BLaER1 treated with 17β-estradiol and CSF1 and Interleukin-3, amounts not matched to agents 10 nM and 100 nM (cell line): ENCODE data around the gene LOXL1.

Experiments
- H3K27ac ChIP-seq, 11 experiments: shearing (Covaris generic); formaldehyde crosslinking; 2 replicates each; pipeline ENCODE4 v1.8.1; 2022
- H3K27me3 ChIP-seq, 11 experiments: shearing (Covaris generic); formaldehyde crosslinking; 2 replicates each; pipeline ENCODE4 v1.8.1; 2022
- H3K36me3 ChIP-seq, 11 experiments: shearing (Covaris generic); formaldehyde crosslinking; 2 replicates each; pipeline ENCODE4 v1.8.1; 2022
- H3K4me1 ChIP-seq, 10 experiments: shearing (Covaris generic); formaldehyde crosslinking; 2 replicates each; pipeline ENCODE4 v1.8.1; 2022
- H3K4me2 ChIP-seq, 11 experiments: shearing (Covaris generic); formaldehyde crosslinking; 2 replicates each; pipeline ENCODE4 v1.8.1; 2022
- H3K4me3 ChIP-seq, 10 experiments: shearing (Covaris generic); formaldehyde crosslinking; 2 replicates each; pipeline ENCODE4 v1.8.1; 2022
- H3K9ac ChIP-seq, 11 experiments: shearing (Covaris generic); formaldehyde crosslinking; 2 replicates each; pipeline ENCODE4 v1.8.1; 2022
- H3K9me3 ChIP-seq, 11 experiments: shearing (Covaris generic); formaldehyde crosslinking; replicated peaks in 1 of 11; 2 replicates each; pipeline ENCODE4 v1.8.1; 2022
- H4K20me1 ChIP-seq, 11 experiments: shearing (Covaris generic); formaldehyde crosslinking; 2 replicates each; pipeline ENCODE4 v1.8.1; 2022
- Cebpa-rat ChIP-seq, 11 experiments: shearing (Covaris generic); IDR thresholded peaks; 2 replicates each; pipeline ENCODE4 v1.8.1; 2022

LOXL1 gene

GRCh38 chr15:73944161-73945129 is 18.2 kb downstream of the LOXL1 start:
- no peak overlapping the region for H3K27ac ChIP-seq
- H3K4me2 ChIP-seq, result peak overlapping the region in 9 of 11 experiments; percentile 11 to 77 (median 52); a peak in 13 of 22 replicates
- H3K27me3 ChIP-seq, result no peaks in the 10 kb centered on the region
- H3K9ac ChIP-seq, result no peak overlapping the region
- H4K20me1 ChIP-seq, result peaks cover 0 to 17% (median 0%) of the 10 kb centered on the region in 11 experiments; a peak in 2 of 22 replicates
- no peaks in the 10 kb centered on the region for H3K9me3 ChIP-seq
- H3K4me3 ChIP-seq, result no peak overlapping the region
- no peaks in the 10 kb centered on the region for H3K36me3 ChIP-seq
- peaks cover 0 to 55% (median 34%) of the 10 kb centered on the region in 10 experiments; a peak in 16 of 20 replicates for H3K4me1 ChIP-seq
- no peak for TF ChIP-seq Cebpa-rat (IDR thresholded peaks at IDR 0.05)

DNA sequence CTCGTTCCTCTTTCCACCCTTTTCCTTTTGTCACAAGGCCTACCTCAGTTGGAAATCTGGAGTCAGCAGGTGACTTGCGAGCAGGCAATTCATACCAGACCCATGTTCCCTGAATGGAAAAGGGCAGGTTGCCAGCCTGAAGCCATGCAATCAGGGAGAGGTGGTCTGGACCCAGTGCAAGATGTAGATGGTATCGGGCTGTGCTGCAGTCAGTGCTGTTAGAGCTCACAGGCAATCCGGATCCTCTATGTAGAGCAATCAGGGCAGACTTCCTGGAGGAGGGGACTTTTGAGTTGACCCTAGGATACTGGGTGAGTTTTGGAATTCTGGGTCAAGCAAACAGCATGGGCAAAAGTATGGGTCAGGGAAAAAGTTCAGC is 18.9 kb downstream of the LOXL1 start:
- H3K4me2 ChIP-seq, result peak overlapping the region in 8 of 11 experiments; percentile 13 to 77 (median 61); a peak in 13 of 22 replicates
- no peak overlapping the region for H3K9ac ChIP-seq

DNA sequence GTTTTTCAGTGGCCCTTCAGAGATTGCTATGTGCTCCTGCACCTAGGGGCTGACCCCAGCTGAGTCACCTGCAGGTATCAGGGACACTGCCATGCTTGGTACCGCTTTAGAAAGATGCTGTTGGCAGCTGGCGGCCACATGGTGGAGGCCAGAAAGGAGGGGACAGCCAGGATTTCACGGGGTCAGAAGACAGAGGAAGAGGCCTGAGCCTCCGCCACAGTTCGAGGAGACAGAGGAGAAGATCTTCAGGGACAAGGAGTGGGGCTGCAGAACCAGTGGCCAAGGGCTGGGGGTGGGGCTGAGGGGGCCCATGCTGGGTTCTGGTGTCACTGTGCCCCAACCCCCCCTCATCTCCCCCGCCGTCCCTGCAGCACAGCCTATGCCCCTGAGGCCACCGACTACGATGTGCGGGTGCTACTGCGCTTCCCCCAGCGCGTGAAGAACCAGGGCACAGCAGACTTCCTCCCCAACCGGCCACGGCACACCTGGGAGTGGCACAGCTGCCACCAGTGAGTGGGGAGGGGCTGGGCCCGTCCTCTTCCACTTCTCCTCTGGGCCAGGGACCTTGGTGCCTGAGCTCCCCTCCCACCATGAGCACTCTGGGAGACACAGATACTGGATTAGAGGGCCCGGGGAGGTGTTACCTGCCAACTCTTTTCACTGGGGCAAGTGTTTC is 19.9 kb downstream of the LOXL1 start:
- Histone ChIP-seq H3K9ac (no peak overlapping the region; a peak in 1 of 22 replicates), H3K4me3 (no peak overlapping the region), H3K36me3 (no peaks in the 10 kb centered on the region), H4K20me1 (peaks cover 0 to 15% (median 0%) of the 10 kb centered on the region in 11 experiments; a peak in 2 of 22 replicates), H3K9me3 (no peaks in the 10 kb centered on the region), H3K27ac (no peak overlapping the region), H3K27me3 (no peaks in the 10 kb centered on the region), H3K4me1 (peaks cover 13 to 65% (median 39%) of the 10 kb centered on the region in 10 experiments), H3K4me2 (peak overlapping the region in 8 of 11 experiments; percentile 32 to 77 (median 62); a peak in 15 of 22 replicates)
- no peak for TF ChIP-seq Cebpa-rat (IDR thresholded peaks at IDR 0.05)

More for the DNA sequence above, 18.9 kb downstream of the LOXL1 start:
- H3K27ac ChIP-seq, result no peak overlapping the region
- H3K36me3 ChIP-seq, result no peaks in the 10 kb centered on the region
- peaks cover 3 to 61% (median 34%) of the 10 kb centered on the region in 10 experiments; a peak in 19 of 20 replicates for H3K4me1 ChIP-seq
- TF ChIP-seq Cebpa-rat (IDR thresholded peaks at IDR 0.05), result no peak
- H3K4me3 ChIP-seq, result no peak overlapping the region
- H3K27me3 ChIP-seq, result no peaks in the 10 kb centered on the region
- H4K20me1 ChIP-seq, result peaks cover 0 to 20% (median 0%) of the 10 kb centered on the region in 11 experiments; a peak in 2 of 22 replicates
- no peaks in the 10 kb centered on the region for H3K9me3 ChIP-seq

DNA sequence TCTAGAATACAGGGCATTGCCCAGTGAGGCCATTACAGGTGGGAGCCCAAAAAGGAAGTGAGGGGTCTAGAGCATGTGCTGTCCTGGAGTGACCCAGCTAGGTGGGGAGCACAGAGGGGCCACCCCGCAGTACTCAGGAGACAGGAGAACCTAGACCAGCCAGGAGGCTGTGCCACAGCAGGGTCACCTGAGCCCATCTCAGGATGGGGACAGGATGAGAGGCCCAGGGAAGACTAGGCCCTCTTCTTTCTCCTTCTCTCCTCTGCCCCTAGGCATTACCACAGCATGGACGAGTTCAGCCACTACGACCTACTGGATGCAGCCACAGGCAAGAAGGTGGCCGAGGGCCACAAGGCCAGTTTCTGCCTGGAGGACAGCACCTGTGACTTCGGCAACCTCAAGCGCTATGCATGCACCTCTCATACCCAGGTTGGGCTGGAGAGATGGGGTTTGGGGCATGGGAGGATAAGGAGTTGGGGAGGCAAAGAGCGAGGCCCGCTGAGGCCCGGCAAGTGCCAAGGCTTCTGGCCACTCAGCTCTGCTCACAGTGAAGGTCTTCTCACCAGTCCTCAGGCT is 20.6 kb downstream of the LOXL1 start:
- H3K27ac ChIP-seq, result no peak overlapping the region
- H3K4me2 ChIP-seq, result peak overlapping the region in 6 of 11 experiments; percentile 45 to 77 (median 72); a peak in 12 of 22 replicates
- TF ChIP-seq Cebpa-rat (IDR thresholded peaks at IDR 0.05), result no peak
- no peaks in the 10 kb centered on the region for H3K36me3 ChIP-seq
- H4K20me1 ChIP-seq, result peaks cover 0 to 8% (median 0%) of the 10 kb centered on the region in 11 experiments; a peak in 1 of 22 replicates
- no peak overlapping the region; a peak in 1 of 22 replicates for H3K9ac ChIP-seq
- no peaks in the 10 kb centered on the region for H3K27me3 ChIP-seq
- H3K4me1 ChIP-seq, result peaks cover 19 to 70% (median 46%) of the 10 kb centered on the region in 10 experiments
- H3K4me3 ChIP-seq, result no peak overlapping the region
- no peaks in the 10 kb centered on the region for H3K9me3 ChIP-seq

- Histone ChIP-seq H3K4me2 (no peak overlapping the region), H3K9me3 (no peaks in the 10 kb centered on the region), H3K4me3 (no peak overlapping the region), H3K27me3 (no peaks in the 10 kb centered on the region), H4K20me1 (peaks cover 0 to 5% (median 0%) of the 10 kb centered on the region in 11 experiments; a peak in 1 of 22 replicates), H3K9ac (no peak overlapping the region), H3K27ac (no peak overlapping the region), H3K36me3 (no peaks in the 10 kb centered on the region), H3K4me1 (peaks cover 25 to 70% (median 53%) of the 10 kb centered on the region in 10 experiments)
- no peak for TF ChIP-seq Cebpa-rat (IDR thresholded peaks at IDR 0.05)
These were observed 21.4 kb downstream of the LOXL1 start for GRCh38 chr15:73947651-73948050.

DNA sequence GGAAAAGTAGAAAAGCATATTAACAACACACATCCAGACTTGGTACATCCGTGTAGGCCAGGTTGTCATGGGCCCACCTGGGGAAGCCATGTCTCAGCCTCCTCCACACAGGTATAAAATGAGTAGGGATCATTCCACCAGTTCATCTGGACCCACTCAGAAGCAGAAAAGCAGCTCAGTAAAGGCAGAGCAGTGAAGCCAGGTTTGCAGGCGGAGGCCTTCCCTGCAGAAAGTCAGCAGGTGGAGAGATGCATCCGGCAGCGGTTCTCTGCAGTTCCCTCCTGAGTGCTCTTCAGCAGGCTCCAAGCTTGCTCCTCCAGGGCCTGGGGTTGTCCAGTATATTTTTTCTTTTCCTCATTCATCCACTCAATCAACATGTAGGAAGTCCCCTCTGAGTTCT is 22.1 kb downstream of the LOXL1 start:
- no peaks in the 10 kb centered on the region for H3K27me3 ChIP-seq
- peaks cover 30 to 75% (median 56%) of the 10 kb centered on the region in 10 experiments for H3K4me1 ChIP-seq
- no peak overlapping the region for H3K4me2 ChIP-seq
- peaks cover 0 to 5% (median 0%) of the 10 kb centered on the region in 11 experiments; a peak in 1 of 22 replicates for H4K20me1 ChIP-seq
- H3K36me3 ChIP-seq, result no peaks in the 10 kb centered on the region
- H3K9ac ChIP-seq, result no peak overlapping the region
- no peaks in the 10 kb centered on the region for H3K9me3 ChIP-seq
- no peak overlapping the region for H3K27ac ChIP-seq
- H3K4me3 ChIP-seq, result no peak overlapping the region
- no peak for TF ChIP-seq Cebpa-rat (IDR thresholded peaks at IDR 0.05)

- Histone ChIP-seq H3K27me3 (no peaks in the 10 kb centered on the region), H4K20me1 (peaks cover 0 to 5% (median 0%) of the 10 kb centered on the region in 11 experiments; a peak in 1 of 22 replicates), H3K9ac (no peak overlapping the region), H3K4me1 (peaks cover 32 to 79% (median 57%) of the 10 kb centered on the region in 10 experiments), H3K9me3 (no peaks in the 10 kb centered on the region), H3K4me3 (no peak overlapping the region), H3K4me2 (no peak overlapping the region), H3K27ac (no peak overlapping the region), H3K36me3 (no peaks in the 10 kb centered on the region)
- no peak for TF ChIP-seq Cebpa-rat (IDR thresholded peaks at IDR 0.05)
These were observed 22.7 kb downstream of the LOXL1 start for GRCh38 chr15:73948982-73949381.

DNA sequence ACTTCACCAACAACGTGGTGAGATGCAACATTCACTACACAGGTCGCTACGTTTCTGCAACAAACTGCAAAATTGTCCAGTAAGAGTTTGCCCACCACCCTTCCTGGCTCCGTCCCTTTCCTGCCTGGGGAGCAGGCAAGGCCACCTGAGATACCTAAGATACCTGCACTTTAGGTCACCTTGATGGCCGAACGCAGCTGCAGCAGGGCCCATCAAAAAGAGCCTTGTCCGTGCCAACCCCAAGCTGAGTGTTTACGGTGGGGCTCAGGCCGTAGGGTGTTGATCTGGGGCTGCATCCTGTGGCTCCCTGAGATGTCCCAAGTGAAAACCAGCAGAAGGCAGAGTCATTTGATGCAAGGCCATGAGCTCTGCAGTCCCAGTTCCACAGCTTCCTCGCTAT is 23.2 kb downstream of the LOXL1 start:
- H4K20me1 ChIP-seq, result peaks cover 0 to 5% (median 0%) of the 10 kb centered on the region in 11 experiments; a peak in 1 of 22 replicates
- H3K4me2 ChIP-seq, result no peak overlapping the region
- H3K9ac ChIP-seq, result peak overlapping the region in 1 of 11 experiments; percentile 58; a peak in 1 of 22 replicates
- H3K36me3 ChIP-seq, result no peaks in the 10 kb centered on the region
- peaks cover 32 to 80% (median 53%) of the 10 kb centered on the region in 10 experiments for H3K4me1 ChIP-seq
- no peaks in the 10 kb centered on the region for H3K9me3 ChIP-seq
- H3K27me3 ChIP-seq, result no peaks in the 10 kb centered on the region
- no peak overlapping the region for H3K27ac ChIP-seq
- no peak for TF ChIP-seq Cebpa-rat (IDR thresholded peaks at IDR 0.05)
- H3K4me3 ChIP-seq, result no peak overlapping the region
